SKM-1 (cell line): Measurements from ENCODE around the gene TXNDC16.

Source experiments
- DNase-seq: peaks from one replicate; lab custom pipeline; 2025; ENCODE audit not compliant: unreplicated experiment; lab: John Stamatoyannopoulos, UW

TXNDC16 gene

GRCh38 chr14:52455291-52456088 lies 96.8 kb downstream of the TXNDC16 start:
- no peak for DNase-seq

DNA sequence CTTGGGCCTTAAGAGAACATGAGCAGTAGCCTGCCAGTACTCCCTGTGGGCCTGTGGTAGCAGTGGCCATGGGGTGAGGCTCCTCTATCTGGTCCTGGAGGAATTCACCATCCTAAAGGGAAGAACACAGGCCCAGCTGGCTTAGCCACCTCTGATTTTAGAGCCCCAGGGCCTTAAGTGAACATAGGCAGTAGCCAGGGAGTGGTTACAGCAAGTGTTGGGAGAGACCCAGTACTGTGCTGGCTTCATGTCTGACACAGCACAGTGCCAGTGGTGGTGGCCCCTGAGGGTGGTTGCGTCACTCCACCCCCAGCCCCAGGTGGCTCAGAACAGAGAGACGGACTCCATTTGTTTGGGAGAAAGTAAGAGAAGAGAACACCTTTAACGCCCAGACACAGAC lies 105.1 kb downstream of the TXNDC16 start:
- DNase-seq: no peak

DNA sequence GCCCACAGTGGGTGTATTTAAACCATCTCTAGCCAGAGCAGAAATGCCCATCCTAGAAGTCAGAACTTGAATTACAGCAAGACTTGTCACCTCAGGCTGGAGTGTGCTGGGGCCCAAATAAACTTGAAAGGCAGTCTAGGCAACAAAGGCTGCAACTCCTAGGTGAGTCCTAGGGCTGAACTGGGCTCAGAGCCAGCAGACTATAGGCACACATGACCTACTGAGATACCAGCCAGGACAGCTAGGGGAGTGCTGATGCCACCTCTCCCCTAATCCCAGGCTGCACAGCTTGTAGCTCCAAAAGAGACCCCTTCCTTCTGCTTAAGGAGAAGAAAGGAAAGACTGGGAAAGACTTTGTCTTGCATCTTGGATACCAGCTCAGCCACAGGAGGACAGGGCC lies 106.0 kb downstream of the TXNDC16 start:
- DNase-seq: no peak

GRCh38 chr14:52443506-52443905 lies 108.8 kb downstream of the TXNDC16 start:
- DNase-seq: no peak

DNA sequence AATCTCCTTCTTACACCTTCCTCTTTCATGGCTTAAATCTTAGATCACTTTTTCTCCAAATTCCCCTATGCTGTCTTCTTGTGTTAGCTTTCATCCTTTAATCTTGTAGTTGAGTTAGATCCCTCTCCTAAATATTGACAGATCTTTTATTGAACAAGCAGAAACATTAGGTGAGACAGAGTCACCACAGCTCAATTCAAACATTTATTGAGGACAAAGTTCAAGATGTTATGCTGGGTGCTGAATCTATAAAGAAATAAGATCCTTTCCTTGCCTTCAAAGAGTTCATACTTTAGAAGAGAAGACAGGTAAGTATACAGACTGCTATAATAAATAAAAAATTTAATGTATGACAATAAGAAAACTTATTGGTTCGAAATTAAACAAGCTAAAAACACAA lies 109.7 kb downstream of the TXNDC16 start:
- no peak for DNase-seq

GRCh38 chr14:52442166-52442565 lies 110.1 kb downstream of the TXNDC16 start:
- no peak for DNase-seq

GRCh38 chr14:52439476-52439875 lies 112.8 kb downstream of the TXNDC16 start:
- DNase-seq: no peak

DNA sequence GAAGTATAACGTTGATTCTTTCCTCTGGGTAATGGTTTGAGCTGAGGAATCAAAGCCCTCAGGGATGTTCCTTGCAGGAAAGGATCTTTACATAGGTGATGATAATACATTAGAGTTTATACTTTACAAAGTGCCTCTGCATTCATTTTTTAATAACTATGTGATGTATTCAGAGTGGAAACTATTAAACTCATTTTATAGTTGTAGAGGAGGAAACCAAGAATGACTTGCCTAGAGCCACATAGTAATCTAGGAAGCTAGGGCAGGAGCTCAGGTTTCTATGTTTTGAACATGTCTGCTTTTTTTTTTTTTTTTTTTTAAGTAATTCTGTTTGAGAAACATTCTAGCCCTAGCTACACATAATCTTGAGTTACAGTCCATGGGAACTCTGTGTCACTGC lies 117.3 kb downstream of the TXNDC16 start:
- no peak for DNase-seq

DNA sequence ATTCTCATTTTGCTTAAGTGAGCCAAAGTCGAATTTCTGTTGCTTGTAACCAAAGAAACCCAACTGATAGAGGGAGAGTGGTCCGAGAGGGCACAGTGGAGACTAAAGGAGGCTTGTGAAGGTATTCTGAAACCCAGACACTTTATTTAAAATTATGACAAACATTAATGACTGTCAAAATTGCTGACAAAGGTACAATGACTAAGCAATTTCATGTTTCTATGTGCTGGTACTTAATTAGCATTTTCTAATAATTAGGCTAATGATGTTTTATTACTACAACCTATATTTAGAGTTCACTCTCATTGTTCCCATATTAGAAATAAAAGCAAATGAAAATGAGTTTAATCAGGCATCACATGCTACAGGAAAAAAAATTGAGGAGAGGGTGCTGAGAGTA lies 121.8 kb downstream of the TXNDC16 start:
- DNase-seq: no peak

- DNase-seq: no peak
Observed at GRCh38 chr14:52429451-52429850, 122.9 kb downstream of the TXNDC16 start.

- no peak for DNase-seq
Observed at GRCh38 chr14:52427460-52427859, 124.8 kb downstream of the TXNDC16 start.

GRCh38 chr14:52422650-52423356 lies 129.5 kb downstream of the TXNDC16 start:
- DNase-seq: no peak

GRCh38 chr14:52417139-52417538 lies 135.2 kb downstream of the TXNDC16 start:
- no peak for DNase-seq

- no peak for DNase-seq
Observed at GRCh38 chr14:52413729-52414408, 138.4 kb downstream of the TXNDC16 start.

GRCh38 chr14:52412426-52412825 lies 139.9 kb downstream of the TXNDC16 start:
- no peak for DNase-seq

DNA sequence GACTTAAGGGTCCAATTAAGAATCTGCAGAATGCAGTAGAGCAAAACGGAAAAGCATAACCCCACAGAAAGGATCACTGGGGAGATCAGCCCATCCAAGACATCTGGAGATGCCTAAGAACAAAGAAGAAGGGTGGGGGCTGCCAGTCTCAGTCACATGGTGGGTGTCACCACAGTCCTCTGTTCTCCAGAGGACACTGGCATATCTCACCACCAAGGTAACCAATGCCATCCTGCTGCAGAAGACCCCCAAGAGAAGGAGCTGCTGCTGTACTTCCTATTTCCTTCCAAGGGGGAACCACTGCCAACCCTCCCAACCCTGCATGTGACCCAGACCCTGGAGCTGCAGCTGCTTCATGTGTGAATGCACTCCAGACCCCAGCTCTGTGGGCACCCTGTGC lies 147.0 kb downstream of the TXNDC16 start:
- no peak for DNase-seq

DNA sequence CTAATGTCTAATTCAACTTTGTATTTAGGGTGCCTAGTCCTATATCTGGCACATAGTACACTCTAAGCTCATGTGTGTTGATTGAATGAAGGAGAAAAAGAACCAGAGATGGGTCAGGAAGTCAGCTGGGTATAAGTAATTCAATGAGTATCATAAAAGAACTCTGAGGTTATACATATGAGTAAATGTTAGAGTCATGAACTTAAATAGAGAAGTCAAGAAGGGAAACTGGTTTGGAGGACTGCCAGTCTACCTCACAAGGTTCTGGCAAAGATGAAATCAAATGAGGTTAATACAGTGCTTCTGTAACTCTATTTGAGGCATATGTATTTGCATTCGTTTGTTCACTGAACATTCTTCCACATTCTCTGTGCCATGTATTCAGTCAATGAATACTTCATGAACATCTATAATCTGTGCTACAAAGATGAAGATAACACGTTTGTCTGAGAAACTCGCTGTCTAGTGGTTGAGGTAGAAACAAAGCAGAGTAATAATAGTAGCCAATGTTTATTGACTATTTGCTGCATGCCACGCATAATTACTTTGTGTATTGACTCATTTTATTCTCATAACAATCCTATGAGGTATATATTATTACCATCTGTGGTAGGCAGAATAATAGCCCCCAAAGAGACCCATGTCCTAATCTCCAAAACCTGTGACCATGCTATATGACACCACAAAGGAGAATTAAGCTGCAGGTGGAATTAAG lies 149.3 kb downstream of the TXNDC16 start:
- no peak for DNase-seq

- DNase-seq: no peak
Observed at GRCh38 chr14:52400846-52401245, 151.5 kb downstream of the TXNDC16 start.

GRCh38 chr14:52399921-52400595 lies 152.2 kb downstream of the TXNDC16 start:
- DNase-seq: no peak

DNA sequence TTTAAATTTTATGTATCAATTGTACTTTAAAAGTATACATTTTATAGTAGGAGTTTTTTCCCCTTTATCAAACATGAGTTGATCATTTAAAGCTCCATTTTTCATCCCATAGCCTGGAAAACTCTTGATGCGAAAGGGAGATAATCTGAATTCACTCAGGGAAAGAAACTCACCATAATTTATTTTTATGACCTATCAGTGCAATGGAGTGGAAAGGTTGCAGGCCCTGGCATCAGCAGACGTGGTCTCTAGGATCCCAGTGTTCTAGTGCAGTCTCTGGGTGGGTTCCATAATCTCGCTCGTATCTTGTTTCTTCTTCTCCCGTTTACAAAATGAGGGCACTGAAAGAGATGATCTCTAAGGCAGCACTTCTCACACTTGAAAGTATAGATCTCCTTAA lies 153.2 kb downstream of the TXNDC16 start:
- DNase-seq: no peak

DNA sequence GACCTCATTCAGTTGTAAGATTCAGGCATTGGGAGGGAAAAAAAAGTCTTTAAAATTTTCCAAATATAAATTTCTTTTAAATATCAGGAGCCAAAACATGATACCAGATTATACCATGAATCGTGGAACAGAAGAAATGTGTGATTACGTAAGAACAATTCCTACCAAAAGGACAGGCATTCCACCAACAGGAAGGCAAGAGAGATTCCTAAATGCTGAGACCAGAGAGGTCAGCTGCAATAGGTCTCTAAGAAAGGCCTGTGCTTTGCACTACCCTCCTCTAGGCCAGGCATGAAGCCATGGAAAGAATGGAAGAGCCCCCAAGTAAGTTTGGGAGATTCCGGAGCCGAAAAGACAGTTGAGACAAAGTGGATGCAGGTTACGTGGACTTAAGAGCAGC lies 154.5 kb downstream of the TXNDC16 start:
- no peak for DNase-seq
